Anterior cingulate cortex (tissue), 58 donors: Measurements from ENCODE around the gene CNOT11.
"Not testable (repeated sequence)": the region's sequence is repeated elsewhere in the genome, so short reads cannot be mapped to it uniquely, and the experiment has no call there.

Experiments
- DNase-seq, 58 donors: peaks; one replicate each; lab custom pipeline; 2025; lab: John Stamatoyannopoulos, UW

CNOT11 gene

DNA sequence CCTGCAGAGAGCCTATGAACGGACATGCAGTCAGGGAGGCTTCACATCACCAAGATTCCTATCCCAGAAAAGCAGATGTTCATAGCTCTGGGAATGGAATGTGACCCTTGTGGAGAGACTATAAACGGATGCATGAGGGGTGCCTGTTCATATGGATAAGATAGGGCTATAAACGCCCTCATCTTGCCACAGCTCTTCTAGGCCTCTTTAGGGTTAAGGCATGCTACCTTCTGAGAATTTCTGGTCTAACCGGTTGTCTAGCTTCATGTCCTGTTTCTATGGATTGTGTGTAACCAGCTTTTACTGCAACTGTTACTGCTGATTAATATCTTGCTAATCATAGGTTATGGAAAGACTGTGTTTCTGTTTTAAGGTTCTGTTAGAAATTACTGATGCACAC, 8.3 kb upstream of the CNOT11 start:
- not testable (repeated sequence) for DNase-seq

DNA sequence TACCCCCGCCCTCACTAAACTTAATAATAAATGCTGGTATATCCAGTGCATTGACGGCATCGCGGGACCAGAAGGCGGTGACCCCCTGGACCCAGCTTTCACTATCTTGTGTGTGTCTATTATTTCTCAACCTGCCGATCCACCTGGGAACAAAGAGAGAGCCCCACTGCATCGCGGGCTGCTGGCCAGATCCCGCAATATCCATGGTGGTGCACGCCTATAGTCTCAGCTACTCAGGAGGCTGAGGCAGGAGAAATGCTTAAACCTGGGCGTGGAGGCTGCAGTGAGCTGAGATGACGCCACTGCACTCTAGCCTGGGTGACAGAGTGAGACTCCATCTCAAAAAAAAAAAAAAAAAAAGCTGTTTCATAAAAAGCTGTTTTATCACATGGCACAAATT, 7.8 kb upstream of the CNOT11 start:
- not testable (repeated sequence) for DNase-seq

DNA sequence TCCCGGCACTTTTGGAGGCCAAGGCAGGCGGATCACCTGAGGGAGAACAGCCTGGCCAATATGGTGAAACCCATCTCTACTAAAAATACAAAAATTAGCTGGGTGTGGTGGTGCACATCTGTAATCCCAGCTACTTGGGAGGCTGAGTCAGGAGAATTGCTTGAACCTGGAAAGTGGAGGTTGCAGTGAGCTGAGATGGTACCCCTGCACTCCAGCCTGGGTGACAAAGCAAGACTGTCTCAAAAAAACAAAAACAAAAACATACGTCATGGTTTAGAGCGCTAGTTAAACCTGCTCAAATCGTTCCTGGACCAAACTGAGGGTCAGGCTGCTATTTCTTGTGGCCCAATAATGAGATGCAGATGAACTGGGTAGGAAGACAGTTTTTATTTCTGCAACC, 7.2 kb upstream of the CNOT11 start:
- not testable (repeated sequence) for DNase-seq

DNA sequence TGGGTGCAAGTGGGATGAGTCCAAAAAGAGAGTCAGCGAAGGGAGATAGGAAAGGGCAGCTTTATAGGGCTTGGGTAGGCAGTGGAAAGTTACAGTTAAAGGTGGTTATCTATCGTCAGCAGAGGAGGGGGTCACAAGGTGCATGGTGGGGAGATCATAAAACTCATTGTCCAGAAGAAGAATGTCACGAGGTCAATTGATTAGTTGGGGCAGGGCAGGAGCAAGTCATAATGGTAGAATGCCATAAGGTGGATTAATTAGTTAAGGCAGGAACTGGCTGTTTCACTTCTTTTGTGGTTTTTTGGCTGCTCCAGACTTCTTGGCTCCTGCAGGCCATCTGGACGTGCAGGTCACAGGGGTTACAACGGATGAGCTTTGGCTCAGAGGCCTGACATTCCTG, 3.9 kb upstream of the CNOT11 start:
- DNase-seq, result not testable (repeated sequence)

DNA sequence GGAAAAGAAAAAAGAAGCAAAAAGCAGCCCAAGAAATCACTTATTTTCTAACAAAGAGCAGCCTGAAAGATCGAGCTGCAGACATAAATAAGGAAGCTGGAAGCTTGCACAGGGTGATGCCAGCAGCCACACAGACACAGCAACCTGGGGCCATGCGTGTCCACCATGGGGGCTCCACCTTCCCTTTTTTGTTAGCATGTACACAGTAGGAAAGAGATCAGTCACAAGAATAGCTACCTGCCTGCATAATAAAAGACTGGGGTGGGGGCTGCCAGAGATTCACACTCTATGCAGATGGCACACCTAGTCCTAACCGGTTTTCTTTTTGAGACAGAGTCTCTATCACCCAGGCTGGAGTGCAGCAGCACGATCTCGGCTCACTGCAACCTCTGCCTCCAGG, 2.9 kb upstream of the CNOT11 start:
- no peak for DNase-seq

DNA sequence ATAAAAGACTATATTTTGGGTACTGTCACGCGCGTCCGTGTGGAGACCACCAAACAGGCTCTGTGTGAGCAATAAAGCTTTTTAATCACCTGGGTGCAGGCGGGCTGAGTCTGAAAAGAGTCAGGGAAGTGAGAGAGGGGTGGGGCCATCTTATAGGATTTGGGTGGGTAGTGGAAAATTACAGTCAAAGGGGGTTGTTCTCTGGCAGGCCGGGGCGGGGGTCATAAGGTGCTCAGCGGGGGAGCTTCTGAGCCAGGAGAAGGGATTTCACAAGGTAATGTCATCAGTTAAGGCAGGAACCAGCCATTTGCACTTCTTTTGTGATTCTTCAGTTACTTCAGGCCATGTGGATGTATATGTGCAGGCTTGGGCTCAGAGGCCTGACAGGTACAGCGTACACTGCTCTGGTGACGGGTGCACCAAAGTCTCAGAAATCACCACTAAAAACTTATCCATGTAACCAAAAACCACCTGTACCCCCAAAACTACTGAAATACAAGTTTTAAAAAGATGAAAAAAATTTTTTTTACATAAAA, 1.4 kb upstream of the CNOT11 start:
- not testable (repeated sequence) for DNase-seq

DNA sequence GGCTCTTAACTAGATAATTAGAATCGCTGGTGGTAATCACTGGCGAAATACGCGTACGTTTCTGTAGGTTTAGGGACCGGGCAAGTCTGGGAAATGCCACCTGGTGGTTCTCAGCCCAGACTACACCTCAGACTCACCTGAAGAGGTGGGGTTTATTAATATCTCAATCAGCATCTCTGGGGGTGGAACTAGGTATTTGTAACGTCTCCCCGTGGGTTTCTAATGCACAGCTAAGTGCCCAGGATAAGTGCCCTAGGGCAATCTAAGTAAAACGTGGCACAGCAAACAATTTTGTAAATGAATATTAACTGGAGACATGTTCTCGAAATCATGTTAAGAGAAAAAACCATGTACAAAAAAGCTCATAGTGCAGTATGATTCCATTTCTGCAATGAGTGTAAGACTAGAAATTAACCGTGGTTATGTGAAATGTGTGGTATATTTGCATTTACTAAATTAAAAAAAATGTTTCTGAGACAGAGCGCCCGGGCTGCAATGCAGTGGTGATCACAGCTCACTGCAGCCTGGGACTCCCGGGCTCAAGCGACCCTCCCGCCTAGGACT, 760 bp upstream of the CNOT11 start:
- DNase-seq, result no peak

DNA sequence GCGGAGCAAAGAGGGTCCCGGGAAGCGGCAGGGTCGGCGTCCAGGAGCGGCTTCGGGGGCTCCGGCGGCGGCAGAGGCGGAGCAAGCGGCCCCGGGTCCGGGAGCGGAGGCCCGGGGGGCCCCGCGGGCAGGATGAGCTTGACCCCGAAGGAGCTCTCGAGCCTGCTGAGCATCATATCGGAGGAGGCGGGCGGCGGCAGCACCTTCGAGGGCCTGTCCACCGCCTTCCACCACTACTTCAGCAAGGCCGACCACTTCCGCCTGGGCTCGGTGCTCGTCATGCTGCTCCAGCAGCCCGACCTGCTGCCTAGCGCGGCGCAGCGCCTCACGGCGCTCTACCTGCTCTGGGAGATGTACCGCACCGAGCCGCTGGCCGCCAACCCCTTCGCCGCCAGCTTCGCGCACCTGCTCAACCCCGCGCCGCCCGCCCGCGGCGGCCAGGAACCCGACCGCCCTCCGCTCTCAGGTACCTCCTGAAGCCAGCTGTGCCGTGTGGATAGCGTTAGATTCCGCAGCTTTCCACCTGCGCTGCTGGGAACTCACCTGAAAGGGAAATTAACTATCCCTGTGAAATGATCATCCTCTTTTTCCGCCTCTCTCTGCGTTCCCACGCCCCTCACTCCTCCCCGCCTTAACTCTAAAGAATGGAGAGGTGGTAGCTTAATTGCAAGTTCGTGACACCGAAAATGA, 472 bp downstream of the CNOT11 start:
- peak in 23 of 58 donors; percentile 8 to 68 (median 49) for DNase-seq

DNA sequence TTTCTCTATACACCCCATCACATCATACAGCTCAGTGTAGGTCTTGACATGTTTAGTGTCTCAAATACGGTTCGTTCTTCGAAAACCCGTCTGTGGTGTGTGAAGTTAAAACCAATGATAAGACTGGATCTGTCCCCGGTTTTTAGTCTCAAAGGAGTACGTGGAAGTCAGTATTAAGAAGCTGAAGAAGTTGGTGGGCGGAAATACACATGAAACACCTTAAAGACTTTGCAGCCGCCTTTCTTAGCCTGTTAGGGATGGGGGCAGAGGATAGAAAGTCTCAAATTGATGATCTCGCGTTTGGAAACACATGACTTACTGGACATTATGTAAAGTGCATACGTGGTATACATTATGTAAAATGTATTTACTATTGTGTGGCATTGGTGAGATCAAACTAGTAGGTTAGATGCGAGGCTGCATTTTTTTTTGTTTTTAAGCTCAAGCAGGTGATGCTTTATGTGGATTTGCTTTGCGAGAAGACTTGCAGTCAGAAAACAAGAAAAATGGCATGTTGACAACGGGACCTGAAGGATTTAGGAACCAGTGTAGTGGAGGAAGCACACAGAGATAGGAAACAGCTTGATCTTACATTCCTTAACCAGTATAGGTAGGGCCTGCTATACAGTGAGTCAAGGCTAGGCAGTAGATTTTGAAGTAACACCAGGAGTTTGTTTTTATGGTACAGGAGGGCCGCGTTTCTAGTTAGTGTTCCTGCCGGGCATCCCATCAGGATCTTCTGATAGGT, 1.2 kb downstream of the CNOT11 start:
- no peak for DNase-seq

DNA sequence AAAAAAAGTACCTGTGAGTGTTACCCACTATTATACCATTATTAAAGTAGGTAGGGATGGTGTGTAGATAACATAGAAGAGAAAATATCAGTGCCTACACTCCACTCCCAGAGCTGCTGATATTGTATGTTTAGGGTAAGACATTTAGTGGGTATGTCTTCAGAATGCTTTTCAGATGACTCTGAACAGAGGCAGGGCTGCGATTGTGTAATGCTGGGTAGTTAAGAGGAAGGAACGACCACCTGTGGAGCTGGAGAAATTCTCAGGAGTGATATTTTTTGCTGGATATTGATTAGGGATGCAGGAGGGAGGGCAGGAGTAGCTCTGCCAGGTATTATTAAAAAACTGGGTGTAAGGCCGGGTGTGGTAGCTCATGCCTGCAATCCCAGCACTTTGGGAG, 2.8 kb downstream of the CNOT11 start:
- DNase-seq, result no peak

DNA sequence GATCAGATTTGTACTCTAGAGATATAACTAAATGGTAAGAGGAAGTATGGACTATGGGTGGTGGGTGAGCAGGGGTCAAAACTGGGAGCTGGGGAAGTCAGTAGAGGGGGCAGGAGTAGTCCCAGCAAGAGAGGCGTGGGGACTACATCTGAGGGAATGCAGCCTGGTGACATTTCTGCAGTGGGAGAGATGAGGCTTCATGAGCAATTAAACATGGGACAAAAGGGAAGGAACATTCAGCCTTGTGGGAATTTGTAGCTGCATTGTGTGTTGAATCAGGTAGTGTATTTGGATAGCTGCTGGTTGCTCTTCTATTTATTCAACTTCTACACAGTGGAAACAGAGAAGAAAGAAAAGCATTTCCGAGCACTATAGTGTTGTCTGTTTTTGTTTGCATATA, 3.6 kb downstream of the CNOT11 start:
- DNase-seq, result no peak

DNA sequence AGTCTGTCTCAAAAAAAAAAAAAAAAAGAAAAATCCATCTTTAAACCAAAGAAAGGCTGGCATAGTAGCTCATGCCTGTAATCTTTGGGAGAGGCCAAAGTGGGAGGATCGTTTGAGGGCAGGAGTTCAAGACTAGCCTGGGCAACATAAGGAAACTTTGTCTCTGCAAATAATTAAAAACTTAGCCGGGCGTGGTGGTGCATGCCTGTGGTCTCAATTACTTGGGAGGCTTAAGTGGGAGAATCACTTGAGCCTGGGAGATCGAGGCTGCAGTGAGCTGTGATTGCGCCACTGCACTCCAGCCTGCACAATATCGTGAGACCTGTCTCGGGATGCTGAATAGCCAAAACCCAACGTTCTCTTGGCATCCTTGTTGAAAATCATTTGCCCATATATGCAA, 6.1 kb downstream of the CNOT11 start:
- no peak for DNase-seq

DNA sequence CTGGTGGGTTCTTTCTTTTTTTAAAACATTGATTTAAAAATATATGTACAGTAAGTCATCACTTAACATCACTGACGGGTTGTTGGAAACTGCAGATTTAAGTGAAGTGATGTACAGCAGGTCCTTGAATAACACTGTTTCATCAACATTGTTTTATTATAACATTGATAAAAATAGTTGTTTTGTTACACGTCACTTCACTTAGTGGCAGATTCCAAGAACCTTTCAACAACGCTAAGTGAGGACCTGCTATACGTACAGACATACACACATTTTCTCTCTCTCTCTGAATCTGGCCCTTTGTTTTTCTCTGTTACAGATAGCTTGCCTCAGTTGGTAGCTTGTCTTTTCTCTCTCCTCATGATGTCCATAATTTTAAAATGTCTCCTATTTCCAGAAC, 9.5 kb downstream of the CNOT11 start:
- no peak for DNase-seq

DNA sequence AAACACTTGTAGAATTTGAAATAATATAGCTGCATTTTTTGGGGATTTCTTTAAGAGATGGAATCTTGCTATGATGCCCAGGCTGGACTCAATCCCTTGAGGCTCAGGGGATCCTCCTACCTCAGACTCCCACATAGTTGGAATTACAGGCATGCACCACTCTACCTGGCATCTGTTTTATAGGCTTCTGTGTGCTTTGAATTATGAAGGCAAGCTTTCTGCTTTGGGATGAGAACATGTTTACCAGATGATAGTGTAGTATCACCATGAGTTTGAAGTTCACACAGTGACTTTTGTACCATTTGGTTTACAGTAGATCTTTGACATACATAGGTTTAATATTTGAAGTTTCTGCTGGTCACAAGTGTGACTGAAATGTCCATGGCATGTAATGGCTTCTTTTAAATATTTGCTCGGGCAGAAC, 10.7 kb downstream of the CNOT11 start:
- DNase-seq, result no peak

DNA sequence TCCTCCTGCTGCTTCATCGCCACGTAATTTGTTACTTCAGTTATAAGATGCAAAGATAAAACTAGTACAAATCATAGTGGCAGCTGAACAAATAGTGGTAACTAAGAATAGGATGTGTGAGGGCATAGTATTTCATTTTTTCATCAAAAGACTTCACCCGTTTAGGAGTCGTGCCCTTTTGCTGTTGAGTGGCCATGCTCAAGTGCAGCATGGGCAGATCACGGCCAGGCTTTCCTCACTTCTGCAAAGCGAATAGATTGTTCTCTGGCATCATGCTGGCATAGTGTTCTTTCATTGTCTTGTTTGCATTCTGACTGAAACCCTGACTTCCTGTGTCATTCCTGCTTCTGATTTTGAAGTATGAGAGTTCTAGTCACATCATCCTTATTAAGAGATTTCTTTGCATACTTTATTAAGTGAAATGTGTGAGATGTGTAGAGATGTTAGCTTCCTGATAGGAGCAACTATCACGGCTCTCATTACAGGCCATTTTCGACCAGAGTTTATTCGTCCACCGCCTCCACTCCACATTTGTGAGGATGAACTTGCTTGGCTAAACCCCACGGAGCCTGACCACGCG, 11.8 kb downstream of the CNOT11 start:
- DNase-seq, result no peak

DNA sequence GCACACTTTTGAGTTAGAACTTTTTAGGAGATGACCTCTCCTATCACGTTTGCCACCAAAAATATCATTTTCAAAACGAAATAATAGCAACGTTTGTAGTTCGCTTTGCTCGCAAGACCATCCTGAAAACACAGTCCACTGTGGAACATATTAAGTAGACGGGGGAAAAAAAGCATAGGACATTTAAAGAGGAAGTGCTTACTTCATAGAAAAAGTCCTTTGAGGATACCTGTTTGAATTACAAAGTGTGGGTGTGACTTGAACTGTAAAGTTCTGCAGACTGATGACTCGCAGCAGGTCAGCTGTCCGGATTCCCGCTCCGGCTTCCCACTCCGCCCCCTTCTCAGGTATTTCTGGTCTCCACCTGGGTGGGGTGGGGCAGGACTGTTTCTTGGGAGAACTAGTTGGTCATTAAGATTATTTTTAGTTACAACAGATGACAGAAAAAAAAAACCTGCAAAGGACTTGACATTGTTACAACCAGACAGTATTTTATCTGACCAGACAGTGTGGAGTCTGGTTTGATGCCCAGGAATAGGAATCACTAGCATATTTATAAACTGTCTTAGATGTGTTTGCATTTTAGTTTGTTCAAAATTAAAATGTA, 13.3 kb downstream of the CNOT11 start:
- no peak for DNase-seq

DNA sequence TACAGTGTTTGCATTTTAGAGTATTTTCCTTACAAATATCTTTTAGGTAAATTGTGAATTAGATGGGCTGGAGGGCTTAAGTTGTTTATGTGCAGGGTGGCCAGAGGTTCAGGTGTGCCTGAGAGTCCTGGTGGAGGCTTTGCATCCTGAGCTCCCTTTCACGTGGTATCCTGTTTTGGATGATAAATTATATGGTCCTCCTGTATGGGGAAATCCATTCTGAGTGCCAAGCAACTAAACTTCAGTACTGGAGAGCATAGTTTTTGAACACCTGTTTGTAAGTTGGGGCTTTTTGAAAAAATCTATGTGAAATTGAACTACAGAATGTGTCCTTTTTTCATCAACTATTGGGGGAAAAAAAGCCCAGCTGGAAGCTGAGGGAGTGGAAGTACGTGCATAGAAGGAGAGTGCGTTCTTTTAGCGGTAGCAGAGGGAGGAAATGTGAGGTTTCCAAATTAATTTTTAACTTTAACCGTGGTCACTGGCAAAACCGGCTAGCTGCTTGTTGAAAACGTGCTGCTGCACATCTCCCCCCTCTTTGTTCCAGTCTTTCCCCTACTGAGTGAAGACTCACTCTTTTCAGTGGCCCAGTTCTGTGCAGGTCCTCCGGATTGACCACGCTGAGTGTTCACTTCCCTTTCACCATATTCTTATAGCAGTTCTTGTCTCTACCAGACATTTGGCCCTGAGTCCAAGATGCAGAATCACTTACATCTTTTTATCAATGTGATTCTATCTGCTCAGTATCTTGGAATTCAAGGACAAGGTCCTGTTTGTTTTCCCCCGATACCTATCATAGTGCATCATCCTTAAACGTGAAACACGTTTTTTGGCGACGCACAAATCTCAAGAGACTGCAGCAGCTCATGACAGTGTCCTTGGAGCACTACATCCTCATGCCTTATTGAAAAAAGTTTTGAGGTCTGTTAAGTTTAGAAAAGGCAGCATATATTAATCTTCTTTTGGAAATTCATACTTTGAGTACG, 15.3 kb downstream of the CNOT11 start:
- no peak for DNase-seq

DNA sequence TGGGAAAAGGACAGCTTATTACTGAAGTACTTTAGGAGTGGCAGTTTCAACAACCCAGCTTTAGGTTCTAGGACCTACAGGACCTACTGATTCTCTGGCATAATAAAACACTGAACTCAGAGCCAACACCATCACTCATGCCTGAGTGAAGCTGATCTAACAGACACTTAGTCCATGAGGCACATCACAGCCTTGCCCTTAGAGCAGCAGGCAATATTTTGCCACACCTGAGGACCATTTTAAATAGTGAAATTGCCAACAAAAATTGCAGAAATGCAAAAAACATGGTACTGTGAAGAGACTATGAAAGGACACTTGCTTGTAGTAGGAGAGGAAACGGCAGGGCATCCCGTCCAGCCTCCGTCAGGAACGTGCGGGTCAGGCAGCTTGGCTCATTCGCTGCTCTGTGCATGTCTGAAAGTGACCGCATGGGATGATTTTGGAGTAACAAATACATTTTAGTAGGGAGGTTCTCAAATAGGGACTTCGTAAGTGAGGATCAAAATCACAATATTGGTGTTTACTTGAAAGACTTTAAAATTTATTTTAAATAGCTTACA, 18.1 kb downstream of the CNOT11 start:
- DNase-seq, result no peak
